H1 (cell line): ENCODE data around the gene IPO7. TPM values are rescaled to one million over a fixed set of nuclear protein-coding genes. Genes with fewer than 3 reads are reported as not detected.

Experiments
- CTCF ChIA-PET: fragments of 300-600 bp; sonication (Branson Sonifier 250); formaldehyde crosslinking; loops from one replicate; lab custom pipeline; 2021; ENCODE audit not compliant: partially characterized antibody; lab: Charles Lee
- POLR2A ChIA-PET: fragments of 300-600 bp; sonication (Branson Sonifier 250); formaldehyde crosslinking; loops from one replicate; lab custom pipeline; 2021; ENCODE audit warnings: inconsistent platforms; ENCODE audit not compliant: partially characterized antibody; lab: Charles Lee
- DNase-seq, 2 experiments: peaks; one replicate each; pipeline versions ENCODE4 v3.0.0 to v3.0.0-alpha.2; 2010 to 2022; ENCODE audit warnings: low spot score in 2 of 2, low read depth in 1 of 2, mixed read lengths in 1 of 2
- FAIRE-seq: peaks from 2 replicates; lab custom pipeline; 2011; peaks lifted over from hg19 to GRCh38; lab: Jason Lieb, UNC
- H2AFZ ChIP-seq: 2 replicates; pipeline ENCODE4 v1.8.1; 2012; ENCODE audit warnings: low read length, inconsistent platforms
- H2AK5ac ChIP-seq: 2 replicates; pipeline ENCODE4 v1.6.1; 2013; ENCODE audit warnings: low read depth, low read length
- H2BK120ac ChIP-seq: replicated peaks from 2 replicates; pipeline ENCODE3; 2013; ENCODE audit warnings: low read depth, low read length, inconsistent platforms
- H2BK12ac ChIP-seq: 2 replicates; pipeline ENCODE4 v1.6.1; 2013; ENCODE audit warnings: low read depth, low read length
- H2BK15ac ChIP-seq: 2 replicates; pipeline ENCODE4 v1.6.1; 2013; ENCODE audit warnings: low read length
- H2BK20ac ChIP-seq: 2 replicates; pipeline ENCODE4 v1.6.1; 2013; ENCODE audit warnings: low read length
- H2BK5ac ChIP-seq: 2 replicates; pipeline ENCODE4 v1.6.1; 2013; ENCODE audit warnings: low read depth, low read length
- H3K14ac ChIP-seq: 2 replicates; pipeline ENCODE4 v1.6.1; 2013; ENCODE audit warnings: inconsistent platforms; ENCODE audit not compliant: insufficient read length
- H3K18ac ChIP-seq: 2 replicates; pipeline ENCODE4 v1.6.1; 2013; ENCODE audit warnings: low read length; ENCODE audit errors: extremely low read depth
- H3K23ac ChIP-seq: 2 replicates; pipeline ENCODE4 v1.6.1; 2013; ENCODE audit warnings: inconsistent platforms; ENCODE audit not compliant: insufficient read length
- H3K23me2 ChIP-seq: 2 replicates; pipeline ENCODE4 v1.6.1; 2013; ENCODE audit warnings: low read depth, low read length
- H3K27ac ChIP-seq: 2 replicates; pipeline ENCODE4 v1.6.1; 2011; ENCODE audit warnings: low read depth, low read length, inconsistent platforms
- H3K27me3 ChIP-seq, 4 experiments: replicated peaks in 1 of 4; 1 replicate in 1 of 4; 2 replicates in 3 of 4; pipeline versions ENCODE4 v1.6.1 to v1.8.1; 2011 to 2013; ENCODE audit warnings: low read length in 3 of 4, mild to moderate bottlenecking in 3 of 4, inconsistent platforms in 2 of 4, mixed read lengths in 2 of 4, moderate library complexity in 1 of 4; ENCODE audit not compliant: control insufficient read depth in 3 of 4, insufficient read depth in 3 of 4; ENCODE audit errors: extremely low read depth in 1 of 4
- H3K36me3 ChIP-seq, 4 experiments: 2 replicates each; pipeline versions ENCODE4 v1.6.1 to v1.8.1; 2011 to 2013; ENCODE audit warnings: mild to moderate bottlenecking in 4 of 4, low read length in 3 of 4, moderate library complexity in 2 of 4, control low read depth in 1 of 4, inconsistent platforms in 1 of 4; ENCODE audit not compliant: insufficient read depth in 4 of 4, control insufficient read depth in 2 of 4
- H3K4ac ChIP-seq: replicated peaks from 2 replicates; pipeline ENCODE3; 2013; ENCODE audit warnings: low read length, low read depth, mixed read lengths, inconsistent platforms; ENCODE audit not compliant: insufficient read length
- H3K4me1 ChIP-seq, 4 experiments: replicated peaks in 1 of 4; 1 replicate in 1 of 4; 2 replicates in 3 of 4; pipeline versions ENCODE4 v1.6.1 to v1.8.1; 2011 to 2013; ENCODE audit warnings: low read length in 3 of 4, inconsistent platforms in 2 of 4, mixed read lengths in 1 of 4; ENCODE audit not compliant: insufficient read depth in 4 of 4, control insufficient read depth in 3 of 4
- H3K4me2 ChIP-seq, 2 experiments: 2 replicates each; pipeline versions ENCODE4 v1.6.1 to v1.8.1; 2011 to 2013; ENCODE audit warnings: low read depth in 2 of 2, low read length in 2 of 2, control low read depth in 1 of 2, inconsistent platforms in 1 of 2, mild to moderate bottlenecking in 1 of 2; ENCODE audit not compliant: insufficient read depth in 1 of 2
- H3K4me3 ChIP-seq, 4 experiments: fragments of 200-600, 300-600 bp in 1 of 4; sonication (generic), shearing (Covaris generic), sonication (Bioruptor Twin) in 1 of 4; 2 replicates each; pipeline versions ENCODE4 v1.5.1 to v1.8.1; 2011 to 2016; ENCODE audit warnings: low read length in 4 of 4, low read depth in 3 of 4, control low read depth in 2 of 4, inconsistent platforms in 2 of 4, mild to moderate bottlenecking in 2 of 4, mixed read lengths in 1 of 4, moderate library complexity in 1 of 4; ENCODE audit not compliant: insufficient read depth in 2 of 4; ENCODE audit errors: extremely low read depth in 1 of 4
- H3K56ac ChIP-seq: replicated peaks from 2 replicates; pipeline ENCODE3; 2013; ENCODE audit warnings: low read depth, mild to moderate bottlenecking, mixed read lengths, low read length, inconsistent platforms; ENCODE audit not compliant: insufficient read length
- H3K79me1 ChIP-seq: 2 replicates; pipeline ENCODE4 v1.6.1; 2013; ENCODE audit warnings: low read depth, low read length, control low read depth
- H3K79me2 ChIP-seq, 2 experiments: 2 replicates each; pipeline versions ENCODE4 v1.6.1 to v1.8.1; 2012 to 2013; ENCODE audit warnings: low read length in 2 of 2, mild to moderate bottlenecking in 2 of 2, inconsistent platforms in 1 of 2; ENCODE audit not compliant: insufficient read depth in 2 of 2, control insufficient read depth in 1 of 2
- H3K9ac ChIP-seq, 4 experiments: replicated peaks in 1 of 4; 1 replicate in 1 of 4; 2 replicates in 3 of 4; pipeline versions ENCODE4 v1.6.1 to v1.8.1; 2011 to 2013; ENCODE audit warnings: low read depth in 3 of 4, low read length in 3 of 4, control low read depth in 2 of 4, mild to moderate bottlenecking in 2 of 4, moderate library complexity in 2 of 4, inconsistent platforms in 1 of 4; ENCODE audit errors: extremely low read depth in 1 of 4
- H3K9me3 ChIP-seq, 2 experiments: 2 replicates each; pipeline versions ENCODE4 v1.6.1 to v1.8.1; 2012 to 2013; ENCODE audit warnings: mild to moderate bottlenecking in 2 of 2, moderate library complexity in 2 of 2, control low read depth in 1 of 2, inconsistent platforms in 1 of 2, low read depth in 1 of 2, low read length in 1 of 2, mixed read lengths in 1 of 2; ENCODE audit not compliant: insufficient read depth in 2 of 2
- H4K20me1 ChIP-seq, 2 experiments: replicated peaks in 1 of 2; 2 replicates each; pipeline versions ENCODE3 to v1.8.1; 2011 to 2013; ENCODE audit warnings: inconsistent platforms in 2 of 2, low read length in 2 of 2, mild to moderate bottlenecking in 1 of 2; ENCODE audit not compliant: insufficient read depth in 2 of 2, control insufficient read depth in 1 of 2
- H4K5ac ChIP-seq: 2 replicates; pipeline ENCODE4 v1.6.1; 2013; ENCODE audit warnings: low read length, low read depth, mixed read lengths, inconsistent platforms; ENCODE audit not compliant: insufficient read length
- H4K8ac ChIP-seq: 2 replicates; pipeline ENCODE4 v1.8.0; 2013; ENCODE audit warnings: mild to moderate bottlenecking, moderate library complexity, low read length, inconsistent platforms; ENCODE audit not compliant: insufficient read depth; ENCODE audit errors: extremely low read depth
- H4K91ac ChIP-seq: replicated peaks from 2 replicates; pipeline ENCODE3; 2013; ENCODE audit warnings: low read length, mixed read lengths, inconsistent platforms; ENCODE audit not compliant: insufficient read length
- EGR1 ChIP-seq: IDR thresholded peaks from 2 replicates; pipeline ENCODE4 v1.6.1; 2011; ENCODE audit warnings: low read depth, low read length, borderline replicate concordance
- HDAC2 ChIP-seq, 2 experiments: fragments of 300-600 bp in 1 of 2; sonication (generic) in 1 of 2; IDR thresholded peaks; 2 replicates each; pipeline ENCODE4 v1.6.1; 2011 to 2012; ENCODE audit warnings: low read depth in 2 of 2, low read length in 2 of 2, mild to moderate bottlenecking in 2 of 2, moderate library complexity in 2 of 2, borderline replicate concordance in 1 of 2, inconsistent platforms in 1 of 2
- WGBS, 2 experiments: shearing (Covaris generic) in 1 of 2; methylation state at CpG; one replicate each; pipeline versions ENCODE4 v1.1.6 to v1.1.7; 2013 to 2015; ENCODE audit warnings: low lambda C conversion rate in 2 of 2, mixed read lengths in 2 of 2, inconsistent platforms in 1 of 2, low coverage in 1 of 2, missing lambda C conversion rate in 1 of 2; ENCODE audit not compliant: insufficient replicate concordance in 2 of 2, insufficient coverage in 1 of 2, insufficient read length in 1 of 2; ENCODE audit errors: extremely low coverage in 1 of 2, missing lambda C conversion rate in 1 of 2; 5-methylcytosine and 5-hydroxymethylcytosine counted together
- polyA plus RNA-seq, 7 experiments: library from polyadenylated mRNA; depleted of rRNA in 3 of 7; stranded (reverse) in 5 of 7; unstranded in 2 of 7; fragments of >200 nt in 5 of 7; fragments of 200-250 nt in 2 of 7; gene quantifications; 1 replicate in 5 of 7; 2 replicates in 1 of 7; 4 replicates in 1 of 7; pipeline versions ENCODE4 v1.2.1 to v1.2.3, GENCODE V29; 2011 to 2013; ENCODE audit warnings: missing spikeins in 2 of 7, mixed read lengths in 2 of 7
- total RNA-seq: library from RNA; stranded (reverse); fragmentation: NEBNext Ultra II Directional; extraction: Animal tissue kit (Norgen Biotek cat#: 25700); gene quantifications from 2 replicates; pipeline ENCODE4 v1.2.1, GENCODE V29; 2021

The IPO7 gene
- total and polyA plus RNA-seq, 2 of the 8 experiments (the other 6 are each of a cell fraction or from before 2014, with no cell fraction given): 45.9 to 259 TPM

GRCh38 chr11:9379041-9379440, 5.4 kb upstream of the IPO7 start:
- H2BK5ac ChIP-seq: peak overlapping the region; percentile 82; the same call in 1 of the 2 replicates
- no peak overlapping the region for H3K14ac ChIP-seq
- H3K23me2 ChIP-seq: no peaks in the 10 kb centered on the region
- peaks cover 0 to 4% (median 2%) of the 10 kb centered on the region in 4 experiments; a peak in 3 of 7 replicates for H3K4me1 ChIP-seq
- ChIA-PET CTCF (no interaction called here), POLR2A (no interaction called here)
- peak overlapping the region; percentile 51; the same call in 1 of the 2 replicates for H3K18ac ChIP-seq
- H3K4me2 ChIP-seq: peak overlapping the region in 1 of 2 experiments; percentile 47; a peak in 1 of 4 replicates
- no peak overlapping the region for H2BK15ac ChIP-seq
- whole genome bisulfite sequencing, 2 experiments: 78% methylated on average over 11 of the region's 12 CpGs; no CpG with 5 or more reads in 1 of the 2 experiments
- peak overlapping the region; percentile 92; the same call in 1 of the 2 replicates for H2BK12ac ChIP-seq
- peak overlapping the region; percentile 28 for H2BK20ac ChIP-seq
- no peak overlapping the region for H3K56ac ChIP-seq
- H3K79me2 ChIP-seq: no peaks in the 10 kb centered on the region
- DNase-seq: peak in 1 of 2 experiments; percentile 57
- peak overlapping the region; percentile 36 for H3K4ac ChIP-seq
- no peaks in the 10 kb centered on the region for H3K27me3 ChIP-seq
- H3K27ac ChIP-seq: no peak overlapping the region
- peak overlapping the region; percentile 61 for H4K91ac ChIP-seq
- no peaks in the 10 kb centered on the region for H3K36me3 ChIP-seq
- no peak overlapping the region for H4K8ac ChIP-seq
- H3K23ac ChIP-seq: no peak overlapping the region
- H3K4me3 ChIP-seq: no peak overlapping the region; a peak in 1 of 8 replicates
- FAIRE-seq: no peak
- H3K9me3 ChIP-seq: no peaks in the 10 kb centered on the region
- H2AK5ac ChIP-seq: 0 out of 2 replicates have a peak overlapping the region, but pooled peaks have one; percentile 24
- H3K79me1 ChIP-seq: no peaks in the 10 kb centered on the region
- H4K20me1 ChIP-seq: no peaks in the 10 kb centered on the region
- no peak overlapping the region for H2BK120ac ChIP-seq
- peak overlapping the region in 1 of 4 experiments; percentile 32; a peak in 2 of 7 replicates for H3K9ac ChIP-seq
- no peak overlapping the region for H4K5ac ChIP-seq
- peak overlapping the region; percentile 96 for H2AFZ ChIP-seq
- TF ChIP-seq HDAC2 (IDR thresholded peaks at IDR 0.05; ENCODE audit: borderline replicate concordance in 1 of 2, low read depth in 2 of 2, low read length in 2 of 2) (no peak), EGR1 (no peak)
